HEK293 (cell line): ENCODE data around the gene LEMD1.

ENCODE experiments used
- CTCF ChIA-PET: fragments of 350-600 bp; formaldehyde crosslinking; extraction: SDS; loops from one replicate; lab custom pipeline; 2021; ENCODE audit warnings: antibody characterized with exemption; lab: Yijun Ruan, JAX
- POLR2A ChIA-PET: fragments of 300-600 bp; formaldehyde crosslinking; extraction: SDS; loops from one replicate; lab custom pipeline; 2020; ENCODE audit warnings: antibody characterized with exemption, inconsistent platforms; lab: Yijun Ruan, JAX
- H3K27ac ChIP-seq: fragments of 200-500 bp; sonication (Bioruptor generic); 2 replicates; pipeline ENCODE4 v1.5.1; 2014; ENCODE audit warnings: low read depth, low read length, control low read depth, inconsistent platforms; ENCODE audit errors: extremely low read depth
- H3K36me3 ChIP-seq, 2 experiments: fragments of 200-500 bp in 1 of 2; sonication (Bioruptor generic) in 1 of 2; 1 replicate in 1 of 2; 2 replicates in 1 of 2; pipeline ENCODE4 v1.5.1; 2014 to 2017; ENCODE audit warnings: inconsistent platforms in 2 of 2, low read length in 2 of 2; ENCODE audit not compliant: control insufficient read depth in 2 of 2, insufficient read depth in 1 of 2
- H3K4me1 ChIP-seq: fragments of 200-500 bp; sonication (Bioruptor generic); 2 replicates; pipeline ENCODE4 v1.5.1; 2014; ENCODE audit warnings: mild to moderate bottlenecking, low read length, inconsistent platforms; ENCODE audit not compliant: control insufficient read depth, insufficient read depth
- H3K4me3 ChIP-seq: 2 replicates; pipeline ENCODE4 v1.5.1; 2011; ENCODE audit warnings: low read depth, mild to moderate bottlenecking, control low read depth, low read length, moderate library complexity
- H3K9me3 ChIP-seq: fragments of 200-500 bp; sonication (Bioruptor generic); 2 replicates; pipeline ENCODE4 v1.5.1; 2014; ENCODE audit warnings: low read depth, low read length, inconsistent platforms; ENCODE audit not compliant: control insufficient read depth, insufficient read depth
- IKZF3 ChIP-seq: fragments of 450-650 bp; IDR thresholded peaks from 2 replicates; pipeline ENCODE4 v1.5.0; 2018; ENCODE audit warnings: missing biosample characterization, mild to moderate bottlenecking, missing genetic modification characterization, moderate library complexity
- INSM2 ChIP-seq: fragments of 450-650 bp; formaldehyde crosslinking; IDR thresholded peaks from 2 replicates; pipeline ENCODE4 v1.5.1; 2016; ENCODE audit warnings: missing biosample characterization, missing genetic modification characterization
- OSR2 ChIP-seq: fragments of 450-650 bp; formaldehyde crosslinking; IDR thresholded peaks from 2 replicates; pipeline ENCODE4 v1.5.1; 2016; ENCODE audit warnings: missing biosample characterization, missing genetic modification characterization
- PRDM1 ChIP-seq: fragments of 450-650 bp; formaldehyde crosslinking; IDR thresholded peaks from 2 replicates; pipeline ENCODE4; 2016; ENCODE audit warnings: missing biosample characterization, missing genetic modification characterization
- PRDM10 ChIP-seq: fragments of 450-650 bp; formaldehyde crosslinking; IDR thresholded peaks from 2 replicates; pipeline ENCODE4 v1.5.1; 2016; ENCODE audit warnings: missing biosample characterization, missing genetic modification characterization
- PRDM6 ChIP-seq: fragments of 450-650 bp; formaldehyde crosslinking; IDR thresholded peaks from 2 replicates; pipeline ENCODE4 v1.5.1; 2017; ENCODE audit warnings: missing biosample characterization, missing genetic modification characterization
- RBAK ChIP-seq: fragments of 450-650 bp; formaldehyde crosslinking; IDR thresholded peaks from 2 replicates; pipeline ENCODE4 v1.5.1; 2016; ENCODE audit warnings: missing biosample characterization, missing genetic modification characterization
- SP3 ChIP-seq: fragments of 450-650 bp; formaldehyde crosslinking; IDR thresholded peaks from 2 replicates; pipeline ENCODE4 v1.5.1; 2016; ENCODE audit warnings: missing biosample characterization, missing genetic modification characterization
- SP7 ChIP-seq: fragments of 450-650 bp; formaldehyde crosslinking; IDR thresholded peaks from 2 replicates; pipeline ENCODE4 v1.5.1; 2016; ENCODE audit warnings: missing biosample characterization, missing genetic modification characterization
- TRIM28 ChIP-seq: IDR thresholded peaks from 2 replicates; pipeline ENCODE4 v1.6.1; 2011; ENCODE audit warnings: low read length, control low read depth, borderline replicate concordance
- WT1 ChIP-seq: fragments of 450-650 bp; formaldehyde crosslinking; IDR thresholded peaks from 2 replicates; pipeline ENCODE4 v1.5.1; 2016; ENCODE audit warnings: missing biosample characterization, missing genetic modification characterization
- ZBTB20 ChIP-seq: fragments of 450-650 bp; formaldehyde crosslinking; IDR thresholded peaks from 2 replicates; pipeline ENCODE4 v1.5.1; 2016; ENCODE audit warnings: missing biosample characterization, missing genetic modification characterization
- ZFHX2 ChIP-seq: fragments of 450-650 bp; formaldehyde crosslinking; conservative IDR thresholded peaks from 2 replicates; pipeline ENCODE4 v1.5.1; 2016; ENCODE audit warnings: missing biosample characterization, missing genetic modification characterization
- ZNF140 ChIP-seq: fragments of 450-650 bp; formaldehyde crosslinking; IDR thresholded peaks from 2 replicates; pipeline ENCODE4 v1.5.1; 2016; ENCODE audit warnings: missing biosample characterization, missing genetic modification characterization
- ZNF202 ChIP-seq: fragments of 450-650 bp; formaldehyde crosslinking; IDR thresholded peaks from 2 replicates; pipeline ENCODE4 v1.5.1; 2016; ENCODE audit warnings: missing biosample characterization, missing genetic modification characterization, borderline replicate concordance
- ZNF280D ChIP-seq: fragments of 450-650 bp; formaldehyde crosslinking; IDR thresholded peaks from 2 replicates; pipeline ENCODE4 v1.5.1; 2016; ENCODE audit warnings: missing biosample characterization, missing genetic modification characterization
- ZNF292 ChIP-seq: fragments of 450-650 bp; formaldehyde crosslinking; IDR thresholded peaks from 2 replicates; pipeline ENCODE4 v1.5.1; 2016; ENCODE audit warnings: low read depth, missing biosample characterization, missing genetic modification characterization, borderline replicate concordance
- ZNF341 ChIP-seq: fragments of 450-650 bp; formaldehyde crosslinking; IDR thresholded peaks from 2 replicates; pipeline ENCODE4; 2016; ENCODE audit warnings: low read depth, missing biosample characterization, missing genetic modification characterization
- ZNF366 ChIP-seq: fragments of 450-650 bp; formaldehyde crosslinking; conservative IDR thresholded peaks from 2 replicates; pipeline ENCODE4 v1.5.1; 2016; ENCODE audit warnings: missing biosample characterization, missing genetic modification characterization
- ZNF423 ChIP-seq: fragments of 450-650 bp; formaldehyde crosslinking; IDR thresholded peaks from 2 replicates; pipeline ENCODE4 v1.5.1; 2016; ENCODE audit warnings: missing biosample characterization, missing genetic modification characterization
- ZNF600 ChIP-seq: fragments of 450-650 bp; formaldehyde crosslinking; IDR thresholded peaks from 2 replicates; pipeline ENCODE4 v1.5.1; 2016; ENCODE audit warnings: missing biosample characterization, missing genetic modification characterization
- ZNF664 ChIP-seq: fragments of 450-650 bp; formaldehyde crosslinking; IDR thresholded peaks from 2 replicates; pipeline ENCODE4 v1.5.1; 2016; ENCODE audit warnings: missing biosample characterization, missing genetic modification characterization
- ZSCAN23 ChIP-seq: fragments of 450-650 bp; formaldehyde crosslinking; IDR thresholded peaks from 2 replicates; pipeline ENCODE4 v1.5.1; 2016; ENCODE audit warnings: missing biosample characterization, missing genetic modification characterization

Gene LEMD1

GRCh38 chr1:205376739-205377138 is 45.1 kb downstream of the LEMD1 start (continued):
- TF ChIP-seq PRDM6 (tag by site-specific recombination) (peak; percentile 78), ZSCAN23 (tag by site-specific recombination) (no peak), ZFHX2 (tag by site-specific recombination) (peak; percentile 53), OSR2 (tag by site-specific recombination) (0 out of 2 replicates have a peak, but pooled peaks have one; percentile 22), SP7 (tag by site-specific recombination) (peak; percentile 73), WT1 (tag by site-specific recombination) (peak; percentile 68), INSM2 (0 out of 2 replicates have a peak, but pooled peaks have one; percentile 50), ZNF366 (peak; percentile 72)
- TF ChIP-seq, all 188 proteins: peak for 19

- Histone ChIP-seq H3K27ac (no peak overlapping the region; the same call in 1 of the 2 replicates), H3K4me3 (no peak overlapping the region), H3K4me1 (peaks cover 35% of the 10 kb centered on the region), H3K36me3 (no peaks in the 10 kb centered on the region), H3K9me3 (no peaks in the 10 kb centered on the region)
- POLR2A ChIA-PET: no interaction called here
- CTCF ChIA-PET: interaction anchor here (0.6 to 2.3 kb wide), 8 partner anchors 9 to 99 kb away, joined by 3 to 19 read pairs (median 4); no protein-coding TSS in a partner anchor
- TF ChIP-seq IKZF3 (peak; percentile 32; the same call in 1 of the 2 replicates), SP3 (peak; percentile 28; the same call in 1 of the 2 replicates), ZNF140 (tag by site-specific recombination) (no peak), ZNF292 (tag by site-specific recombination) (no peak), ZBTB20 (0 out of 2 replicates have a peak, but pooled peaks have one; percentile 40), TRIM28 (0 out of 2 replicates have a peak, but pooled peaks have one; percentile 35), ZNF280D (no peak), RBAK (tag by site-specific recombination) (no peak), ZNF664 (tag by site-specific recombination) (no peak), PRDM10 (peak; percentile 94), PRDM1 (tag by site-specific recombination) (peak; percentile 69), ZNF423 (tag by site-specific recombination) (no peak), ZNF202 (tag by site-specific recombination) (no peak), ZNF600 (peak; percentile 79), ZNF341 (no peak)
Measured at GRCh38 chr1:205375835-205376545, 45.9 kb downstream of the LEMD1 start.
